Adrenal gland (tissue), 12 donors: ENCODE measurements around the gene NR6A1. TPM values are rescaled to one million over a fixed set of nuclear protein-coding genes. Genes with fewer than 3 reads are reported as not detected.
A peak's percentile ranks its signal among the peaks of the same experiment; 100 is the strongest.

ENCODE experiments used
- DNase-seq, 7 donors: peaks; one replicate each; pipeline ENCODE4 v3.0.0-alpha.2; 2019 to 2020
- H3K27ac ChIP-seq, 5 donors: fragments of 200-600 bp; sonication (generic) in 4 of 5; 1 replicate in 3 of 5; 2 replicates in 2 of 5; pipeline versions ENCODE4 v1.5.1 to v1.8.0; 2016 to 2020; ENCODE audit warnings: mild to moderate bottlenecking in 1 of 5
- H3K27me3 ChIP-seq: fragments of 200-600 bp; 2 replicates; pipeline ENCODE4 v1.8.0; 2021
- H3K36me3 ChIP-seq, 2 donors: fragments of 200-600 bp; replicated peaks in 1 of 2; 1 replicate in 1 of 2; 2 replicates in 1 of 2; pipeline versions ENCODE4 v1.5.1 to v1.8.0; 2018 to 2022
- H3K4me1 ChIP-seq, 2 donors: fragments of 200-600 bp; replicated peaks in 1 of 2; 1 replicate in 1 of 2; 2 replicates in 1 of 2; pipeline versions ENCODE4 v1.5.1 to v1.8.0; 2018 to 2021
- H3K4me3 ChIP-seq, 4 donors: fragments of 200-600 bp; sonication (generic) in 3 of 4; one replicate each; pipeline ENCODE4 v1.5.1; 2016 to 2018
- H3K9me3 ChIP-seq, 3 donors: fragments of 200-600 bp; sonication (generic) in 1 of 3; replicated peaks in 1 of 3; 1 replicate in 2 of 3; 2 replicates in 1 of 3; pipeline versions ENCODE4 v1.5.1 to v1.8.0; 2016 to 2021
- POLR2A ChIP-seq, 2 donors: fragments of 450-650 bp; IDR thresholded peaks; one replicate each; pipeline ENCODE4 v1.6.1; 2017; ENCODE audit warnings: antibody characterized with exemption in 2 of 2, mild to moderate bottlenecking in 2 of 2, moderate library complexity in 1 of 2
- WGBS, 4 donors: extraction: QIAGEN DNeasy Blood & Tissue Kit in 2 of 4; methylation state at CpG; one replicate each; pipeline versions ENCODE4 v1.1.5 to v1.1.7; 2013 to 2017; 5-methylcytosine and 5-hydroxymethylcytosine counted together
- intact Hi-C, 2 donors: fragments of 100-400 bp; cut with DNase I; formaldehyde crosslinking; loops; one replicate each; pipeline versions ENCODE4 v1.14.1 to v1.15.0; 2022 to 2023
- polyA plus RNA-seq, 3 donors: library from polyadenylated mRNA; stranded (reverse); fragments of 200-250 nt in 2 of 3; fragments of 350-450 nt in 1 of 3; fragmentation: Illumina TruSeq in 1 of 3; extraction: RNeasy Lipid Tissue Mini Kit (QIAGEN cat#74804) in 1 of 3; gene quantifications; one replicate each; pipeline ENCODE4 v1.2.3, GENCODE V29; 2013 to 2014
- total RNA-seq, 9 donors: library from RNA; depleted of rRNA in 4 of 9; stranded (reverse); fragments of >200 nt in 4 of 9; fragments of 120-200 nt in 1 of 9; fragmentation: NEBNext Ultra II Directional in 1 of 9; extraction: Animal tissue kit (Norgen Biotek cat#: 25700) in 1 of 9; gene quantifications; one replicate each; pipeline versions ENCODE4 v1.1.0 to v1.2.4, GENCODE V29; 2013 to 2023
- TF ChIP-seq, protein P1 (sequence below), 6 experiments: fragments of 450-650 bp in 4 of 6; fragments of 200-600 bp in 2 of 6; sonication (generic) in 1 of 6; IDR thresholded peaks; 1 replicate in 5 of 6; 2 replicates in 1 of 6; pipeline versions ENCODE4 v1.5.1 to v1.8.0; 2016 to 2021; ENCODE audit warnings: antibody characterized with exemption in 6 of 6, mild to moderate bottlenecking in 2 of 6, moderate library complexity in 1 of 6
- donor health status: healthy with polysubstance abuse.
- donor health status: Bipolar disorder and iron deficiency.
- donor health status: DM: yes; HTN: yes; CAD: no.
- donor health status: DM: no; HTN: no; CAD: no.
- donor health status: DM: no; HTN: no; CAD: no.
- donor health status: DM: yes; HTN: yes; CAD: no.

Gene NR6A1
- total and polyA plus RNA-seq, 12 donors, result 0.46 to 9.8 (median 1.5) TPM

DNA sequence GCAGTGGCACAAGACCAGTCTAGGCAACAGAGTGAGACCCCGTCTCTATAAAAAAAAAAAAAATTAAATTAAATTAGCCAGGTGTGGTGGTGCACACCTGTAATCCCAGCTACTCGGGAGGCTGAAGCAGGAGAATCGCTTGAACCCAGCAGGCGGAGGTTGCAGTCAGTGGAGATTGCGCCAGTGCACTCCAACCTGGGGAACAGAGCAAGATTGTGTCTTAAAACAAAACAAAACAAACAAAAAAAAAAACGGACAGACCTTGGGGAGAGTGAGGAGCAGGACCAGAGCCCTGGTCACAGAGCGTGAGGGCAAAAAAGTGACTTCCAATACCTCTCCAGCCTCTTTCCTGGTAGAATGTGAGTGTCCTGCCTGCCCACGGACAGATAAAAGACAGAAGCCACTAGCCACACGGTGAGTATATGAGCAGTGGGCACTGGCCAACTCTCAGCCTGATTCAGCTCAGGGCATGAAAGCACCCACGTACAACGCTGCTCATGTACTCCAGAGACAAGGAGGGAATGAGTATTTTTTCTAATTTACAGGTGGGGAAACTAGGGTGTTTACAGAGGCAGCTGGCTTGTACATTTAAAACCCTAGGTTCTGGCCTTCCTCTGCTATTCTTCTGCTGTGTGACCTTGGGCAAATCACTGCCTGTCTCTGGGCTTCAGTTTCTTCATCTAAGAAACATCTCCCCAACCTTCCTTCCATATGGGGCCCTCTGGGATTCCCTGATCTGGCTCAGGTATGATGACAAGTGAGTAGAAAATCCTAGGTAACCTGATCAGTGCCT, 7.7 kb upstream of the NR6A1 start:
- Histone ChIP-seq H3K27ac (no peak overlapping the region), H3K36me3 (no peaks in the 10 kb centered on the region), H3K4me1 (peaks cover 8 to 10% of the 10 kb centered on the region in 2 donors), H3K9me3 (no peaks in the 10 kb centered on the region), H3K27me3 (peaks cover 12% of the 10 kb centered on the region), H3K4me3 (no peak overlapping the region)
- 75 to 84% (median 79%) methylated on average over 11 of the region's 11 CpGs for WGBS, 4 donors
- intact Hi-C loops, result loop anchor here (10.0 kb wide), 1 partner anchor 596 kb away; no protein-coding TSS in a partner anchor
- DNase-seq, result peak in 3 of 7 donors; percentile 5 to 30 (median 11)
- no peak for TF ChIP-seq POLR2A (IDR thresholded peaks at IDR 0.05)
- TF ChIP-seq, protein P1, sequence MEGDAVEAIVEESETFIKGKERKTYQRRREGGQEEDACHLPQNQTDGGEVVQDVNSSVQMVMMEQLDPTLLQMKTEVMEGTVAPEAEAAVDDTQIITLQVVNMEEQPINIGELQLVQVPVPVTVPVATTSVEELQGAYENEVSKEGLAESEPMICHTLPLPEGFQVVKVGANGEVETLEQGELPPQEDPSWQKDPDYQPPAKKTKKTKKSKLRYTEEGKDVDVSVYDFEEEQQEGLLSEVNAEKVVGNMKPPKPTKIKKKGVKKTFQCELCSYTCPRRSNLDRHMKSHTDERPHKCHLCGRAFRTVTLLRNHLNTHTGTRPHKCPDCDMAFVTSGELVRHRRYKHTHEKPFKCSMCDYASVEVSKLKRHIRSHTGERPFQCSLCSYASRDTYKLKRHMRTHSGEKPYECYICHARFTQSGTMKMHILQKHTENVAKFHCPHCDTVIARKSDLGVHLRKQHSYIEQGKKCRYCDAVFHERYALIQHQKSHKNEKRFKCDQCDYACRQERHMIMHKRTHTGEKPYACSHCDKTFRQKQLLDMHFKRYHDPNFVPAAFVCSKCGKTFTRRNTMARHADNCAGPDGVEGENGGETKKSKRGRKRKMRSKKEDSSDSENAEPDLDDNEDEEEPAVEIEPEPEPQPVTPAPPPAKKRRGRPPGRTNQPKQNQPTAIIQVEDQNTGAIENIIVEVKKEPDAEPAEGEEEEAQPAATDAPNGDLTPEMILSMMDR (IDR thresholded peaks at IDR 0.05), result no peak

DNA sequence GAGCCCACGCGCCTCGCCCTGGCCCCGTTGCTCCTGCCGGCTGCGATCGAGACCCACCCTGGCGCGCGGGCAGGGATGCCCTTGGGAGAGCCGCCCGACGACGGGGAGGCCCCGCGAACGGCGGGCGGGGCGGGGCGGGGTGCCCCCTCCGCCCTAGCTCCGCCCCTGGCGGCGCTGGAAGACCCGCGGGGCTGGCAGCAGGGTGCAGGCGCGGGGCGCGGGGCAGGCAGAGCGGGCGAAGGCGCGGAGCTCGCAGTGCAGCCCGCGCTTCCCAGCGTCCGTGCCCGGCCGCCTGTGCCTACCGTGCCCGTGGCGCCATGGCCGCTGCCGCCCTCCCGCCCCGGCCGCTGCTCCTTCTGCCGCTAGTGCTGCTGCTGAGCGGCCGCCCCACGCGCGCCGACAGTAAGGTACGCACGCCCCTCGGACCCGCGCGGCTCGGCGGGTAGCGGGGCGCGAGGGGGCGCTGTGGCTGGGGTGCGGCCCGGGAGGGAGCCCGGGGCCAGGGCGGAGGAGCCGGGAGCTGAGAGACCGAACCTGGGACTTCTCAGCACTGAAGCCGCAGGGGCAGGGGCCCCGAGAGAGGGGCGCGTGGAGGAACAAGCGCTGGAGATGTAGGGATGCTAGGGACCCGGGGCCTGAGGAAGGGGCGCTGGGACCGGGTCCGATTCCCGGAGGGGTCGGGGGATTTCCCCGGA, 6.0 kb upstream of the NR6A1 start, which contains the start of gene OLFML2A:
TSS of gene OLFML2A (plus strand) at position 180 of the 695 bp plus-strand sequence. CDS start at position 318, 138 bp downstream.
- Histone ChIP-seq H3K4me3 (peak within 1 kb of the TSS in 2 of 4 donors; percentile 26 to 58), H3K27ac (peak within 1 kb of the TSS in 1 of 5 donors; percentile 46), H3K4me1 (peaks cover 10% of the 10 kb centered on the region in 2 donors), H3K9me3 (no peaks in the 10 kb centered on the region), H3K27me3 (peaks cover 12% of the 10 kb centered on the region), H3K36me3 (no peaks in the 10 kb centered on the region)
- peak in 4 of 7 donors; percentile 14 to 27 (median 22) for DNase-seq
- peak in 1 of 2 donors; percentile 8 for TF ChIP-seq POLR2A (IDR thresholded peaks at IDR 0.05)
- TF ChIP-seq, protein P1 (IDR thresholded peaks at IDR 0.05), result peak in 3 of 6 experiments; percentile 25 to 30 (median 30)
- intact Hi-C loops, result loop anchor here (10.0 kb wide), 1 partner anchor 598 kb away; no protein-coding TSS in a partner anchor
- WGBS, 4 donors, result 2% methylated on average over 86 to 87 of the region's 87 CpGs; no CpG with 5 or more reads in 2 of the 4 donors

DNA sequence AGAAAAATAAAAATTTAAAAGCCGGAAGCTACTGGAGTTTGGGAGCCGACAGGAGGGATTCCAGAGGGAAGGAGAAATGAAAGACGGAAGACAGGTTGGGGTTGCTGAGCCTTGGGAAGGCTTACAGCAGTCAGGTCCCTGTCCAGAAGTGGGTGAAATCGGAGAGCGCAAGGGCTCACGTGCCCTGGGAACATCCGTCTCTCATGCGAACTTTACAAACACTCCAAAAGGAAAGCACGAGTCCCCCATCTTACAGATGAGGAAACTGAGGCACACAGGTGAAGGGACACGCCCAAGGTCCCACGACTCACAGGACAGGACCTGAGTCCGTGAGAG, 5.5 kb upstream of the NR6A1 start:
- peaks cover 12% of the 10 kb centered on the region for H3K27me3 ChIP-seq
- WGBS, 4 donors, result 6 to 24% (median 14%) methylated on average over 7 to 12 of the region's 12 CpGs
- H3K36me3 ChIP-seq, result no peaks in the 10 kb centered on the region
- peak overlapping the region in 1 of 5 donors; percentile 46 for H3K27ac ChIP-seq
- TF ChIP-seq POLR2A (IDR thresholded peaks at IDR 0.05), result no peak
- TF ChIP-seq, protein P1 (IDR thresholded peaks at IDR 0.05), result no peak
- H3K4me1 ChIP-seq, result peaks cover 10 to 11% of the 10 kb centered on the region in 2 donors
- no peaks in the 10 kb centered on the region for H3K9me3 ChIP-seq
- intact Hi-C loops, result loop anchor here (10.0 kb wide), 1 partner anchor 598 kb away; no protein-coding TSS in a partner anchor
- H3K4me3 ChIP-seq, result peak overlapping the region in 2 of 4 donors; percentile 26 to 58
- DNase-seq, result peak in 2 of 7 donors; percentile 16 to 46
